Liver (tissue), 9 donors: Measurements from ENCODE around the gene TRERF1. TPM values are rescaled to one million over a fixed set of nuclear protein-coding genes. Genes with fewer than 3 reads are reported as not detected.

Experiments used
- DNase-seq: peaks from one replicate; pipeline ENCODE4 v3.0.0-alpha.2; 2017; ENCODE audit warnings: low spot score
- H3K27ac ChIP-seq, 2 donors: one replicate each; pipeline ENCODE4 v1.7.0; 2013; ENCODE audit warnings: inconsistent platforms in 2 of 2, low read length in 2 of 2, control low read depth in 1 of 2, low read depth in 1 of 2, mild to moderate bottlenecking in 1 of 2
- H3K27me3 ChIP-seq, 4 donors: one replicate each; pipeline versions ENCODE4 v1.6.1 to v1.7.0; 2013; ENCODE audit warnings: low read length in 3 of 4, inconsistent platforms in 1 of 4, mild to moderate bottlenecking in 1 of 4, moderate library complexity in 1 of 4; ENCODE audit not compliant: control insufficient read depth in 4 of 4, insufficient read depth in 4 of 4
- H3K36me3 ChIP-seq, 4 donors: one replicate each; pipeline versions ENCODE4 v1.6.1 to v1.7.0; 2013; ENCODE audit warnings: low read length in 3 of 4, mild to moderate bottlenecking in 3 of 4, low read depth in 1 of 4, moderate library complexity in 1 of 4; ENCODE audit not compliant: control insufficient read depth in 4 of 4, insufficient read depth in 3 of 4
- H3K4me1 ChIP-seq, 4 donors: one replicate each; pipeline versions ENCODE4 v1.6.1 to v1.7.0; 2013; ENCODE audit warnings: low read length in 3 of 4, mild to moderate bottlenecking in 3 of 4, moderate library complexity in 1 of 4; ENCODE audit not compliant: control insufficient read depth in 4 of 4, insufficient read depth in 4 of 4
- H3K4me3 ChIP-seq, 3 donors: one replicate each; pipeline versions ENCODE4 v1.6.1 to v1.7.0; 2013; ENCODE audit warnings: low read length in 3 of 3, control low read depth in 1 of 3, low read depth in 1 of 3, mild to moderate bottlenecking in 1 of 3
- H3K9ac ChIP-seq, 2 donors: one replicate each; pipeline ENCODE4 v1.7.0; 2013; ENCODE audit warnings: low read length in 2 of 2, mild to moderate bottlenecking in 2 of 2, moderate library complexity in 2 of 2, control low read depth in 1 of 2, low read depth in 1 of 2
- H3K9me3 ChIP-seq, 4 donors: one replicate each; pipeline versions ENCODE4 v1.6.1 to v1.7.0; 2013; ENCODE audit warnings: low read length in 3 of 4; ENCODE audit not compliant: control insufficient read depth in 4 of 4
- CTCF ChIP-seq: fragments of 150-350 bp; IDR thresholded peaks from 2 replicates; pipeline ENCODE4 v1.5.1; 2017; ENCODE audit warnings: improper control_type of control experiment, low read depth, low read length; ENCODE audit not compliant: missing input control
- EGR1 ChIP-seq, 2 donors: IDR thresholded peaks; 2 replicates each; pipeline ENCODE4 v1.6.1; 2016 to 2018; ENCODE audit warnings: antibody characterized with exemption in 2 of 2, low read depth in 2 of 2
- FOXA1 ChIP-seq: IDR thresholded peaks from 2 replicates; pipeline ENCODE4 v1.6.1; 2016; ENCODE audit warnings: antibody characterized with exemption
- FOXA2 ChIP-seq: IDR thresholded peaks from 2 replicates; pipeline ENCODE4 v1.6.1; 2016; ENCODE audit warnings: antibody characterized with exemption
- GABPA ChIP-seq, 2 donors: IDR thresholded peaks in 1 of 2; conservative IDR thresholded peaks in 1 of 2; 2 replicates each; pipeline ENCODE4 v1.6.1; 2016; ENCODE audit warnings: antibody characterized with exemption in 2 of 2, mild to moderate bottlenecking in 1 of 2, moderate library complexity in 1 of 2
- HNF4A ChIP-seq, 2 donors: conservative IDR thresholded peaks; 2 replicates each; pipeline ENCODE4 v1.6.1; 2016; ENCODE audit warnings: antibody characterized with exemption in 2 of 2, mild to moderate bottlenecking in 2 of 2
- HNF4G ChIP-seq: IDR thresholded peaks from 2 replicates; pipeline ENCODE4 v1.6.1; 2016; ENCODE audit warnings: antibody characterized with exemption
- JUND ChIP-seq, 2 donors: IDR thresholded peaks; 2 replicates each; pipeline ENCODE4 v1.6.1; 2016; ENCODE audit warnings: antibody characterized with exemption in 2 of 2
- NR2F2 ChIP-seq: IDR thresholded peaks from 2 replicates; pipeline ENCODE4 v1.6.1; 2016; ENCODE audit warnings: antibody characterized with exemption
- RAD21 ChIP-seq, 2 donors: IDR thresholded peaks; 2 replicates each; pipeline ENCODE4 v1.6.1; 2016; ENCODE audit warnings: antibody characterized with exemption in 2 of 2, mild to moderate bottlenecking in 2 of 2
- RXRA ChIP-seq, 2 donors: IDR thresholded peaks; 2 replicates each; pipeline ENCODE4 v1.6.1; 2017 to 2018; ENCODE audit warnings: antibody characterized with exemption in 2 of 2, mild to moderate bottlenecking in 1 of 2
- SP1 ChIP-seq: IDR thresholded peaks from 2 replicates; pipeline ENCODE4 v1.6.1; 2018; ENCODE audit warnings: antibody characterized with exemption, mild to moderate bottlenecking
- TAF1 ChIP-seq: conservative IDR thresholded peaks from 2 replicates; pipeline ENCODE4 v1.6.1; 2016; ENCODE audit warnings: antibody characterized with exemption, mild to moderate bottlenecking
- YY1 ChIP-seq: IDR thresholded peaks from 2 replicates; pipeline ENCODE4 v1.6.1; 2016; ENCODE audit warnings: antibody characterized with exemption, mild to moderate bottlenecking
- ZBTB33 ChIP-seq: IDR thresholded peaks from 2 replicates; pipeline ENCODE4 v1.6.1; 2016; ENCODE audit warnings: antibody characterized with exemption
- WGBS: extraction: QIAGEN DNeasy Blood & Tissue Kit; methylation state at CpG from one replicate; pipeline ENCODE4 v1.1.7; 2013; 5-methylcytosine and 5-hydroxymethylcytosine counted together
- polyA plus RNA-seq, 2 donors: library from polyadenylated mRNA; stranded (reverse) in 1 of 2; unstranded in 1 of 2; fragments of 200-250 nt in 1 of 2; fragments of >200 nt in 1 of 2; fragmentation: Nextera tagmentation in 1 of 2; extraction: Ambion mirVana in 1 of 2; gene quantifications; one replicate each; pipeline versions ENCODE4 v1.2.1 to v1.2.3, GENCODE V29; 2013 to 2015
- total RNA-seq, 2 donors: library from RNA; depleted of rRNA; stranded (reverse); fragments of >200 nt; gene quantifications; one replicate each; pipeline ENCODE4 v1.2.3, GENCODE V29; 2014
- TF ChIP-seq, protein P1 (sequence below): IDR thresholded peaks from 2 replicates; pipeline ENCODE4 v1.6.1; 2016; ENCODE audit warnings: antibody characterized with exemption
- TF ChIP-seq, protein P2 (sequence below): IDR thresholded peaks from 2 replicates; pipeline ENCODE4 v1.6.1; 2016; ENCODE audit warnings: antibody characterized with exemption
- donor health status: healthy.
- donor health status: healthy.
- donor health status: healthy.
- donor health status: healthy.
- donor health status: healthy.

Gene TRERF1
- total and polyA plus RNA-seq, 4 donors = 0.33 to 1.3 (median 0.68) TPM

- TF ChIP-seq RAD21 (IDR thresholded peaks at IDR 0.05) = no peak
- no peaks in the 10 kb centered on the region for H3K36me3 ChIP-seq
- H3K27ac ChIP-seq = no peak overlapping the region
- H3K4me3 ChIP-seq = no peak overlapping the region
- no peak overlapping the region for H3K9ac ChIP-seq
- no peak for DNase-seq
- H3K4me1 ChIP-seq = peaks cover 1 to 7% (median 3%) of the 10 kb centered on the region in 4 donors
- H3K27me3 ChIP-seq = no peaks in the 10 kb centered on the region
- H3K9me3 ChIP-seq = peaks cover 0 to 4% (median 3%) of the 10 kb centered on the region in 4 donors
- 95% methylated on average over 2 of the region's 2 CpGs for WGBS
Observed at GRCh38 chr6:42433409-42433808, 18.3 kb downstream of the TRERF1 start.

GRCh38 chr6:42431877-42432276 is 19.8 kb downstream of the TRERF1 start:
- DNase-seq = no peak
- no peak overlapping the region for H3K27ac ChIP-seq
- WGBS = 86% methylated on average over 3 of the region's 3 CpGs
- H3K9ac ChIP-seq = no peak overlapping the region
- H3K4me1 ChIP-seq = peaks cover 1 to 8% (median 3%) of the 10 kb centered on the region in 4 donors
- peaks cover 0 to 4% (median 3%) of the 10 kb centered on the region in 4 donors for H3K9me3 ChIP-seq
- no peak for TF ChIP-seq HNF4G
- TF ChIP-seq, protein P1, sequence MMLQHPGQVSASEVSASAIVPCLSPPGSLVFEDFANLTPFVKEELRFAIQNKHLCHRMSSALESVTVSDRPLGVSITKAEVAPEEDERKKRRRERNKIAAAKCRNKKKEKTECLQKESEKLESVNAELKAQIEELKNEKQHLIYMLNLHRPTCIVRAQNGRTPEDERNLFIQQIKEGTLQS = no peak
- TF ChIP-seq TAF1 = no peak
- no peak for TF ChIP-seq RXRA (IDR thresholded peaks at IDR 0.05)
- no peak for TF ChIP-seq SP1
- no peak for TF ChIP-seq JUND (IDR thresholded peaks at IDR 0.05)
- no peak for TF ChIP-seq HNF4A (conservative IDR thresholded peaks at IDR 0.05)
- TF ChIP-seq YY1 = no peak
- no peak for TF ChIP-seq FOXA2
- TF ChIP-seq, protein P2, sequence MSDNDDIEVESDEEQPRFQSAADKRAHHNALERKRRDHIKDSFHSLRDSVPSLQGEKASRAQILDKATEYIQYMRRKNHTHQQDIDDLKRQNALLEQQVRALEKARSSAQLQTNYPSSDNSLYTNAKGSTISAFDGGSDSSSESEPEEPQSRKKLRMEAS = no peak
- TF ChIP-seq EGR1 (IDR thresholded peaks at IDR 0.05; ENCODE audit: low read depth in 2 of 2) = no peak
- no peak for TF ChIP-seq RAD21 (IDR thresholded peaks at IDR 0.05)
- TF ChIP-seq CTCF = no peak
- no peak for TF ChIP-seq FOXA1
- no peaks in the 10 kb centered on the region for H3K27me3 ChIP-seq
- H3K36me3 ChIP-seq = no peaks in the 10 kb centered on the region
- no peak overlapping the region for H3K4me3 ChIP-seq

DNA sequence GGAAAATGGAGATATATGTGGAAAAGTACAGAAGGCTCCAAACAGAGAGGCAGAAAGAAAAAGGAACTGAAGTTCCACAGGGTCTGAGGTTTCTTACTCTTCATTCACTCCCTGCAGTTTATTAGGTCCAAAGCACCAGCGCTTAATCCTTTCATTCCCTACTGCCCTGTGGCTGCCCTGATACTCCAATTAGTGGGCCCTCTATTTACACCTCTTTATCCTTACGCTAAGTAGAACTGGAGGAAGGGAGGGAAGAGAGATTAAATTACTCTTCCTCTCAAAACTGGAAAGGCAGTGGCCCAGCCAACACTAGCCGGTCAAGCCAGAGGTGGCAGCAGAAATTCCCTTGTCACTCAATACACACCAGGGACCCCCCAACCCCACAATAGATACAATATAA is 20.4 kb downstream of the TRERF1 start:
- Histone ChIP-seq H3K4me1 (peaks cover 1 to 8% (median 3%) of the 10 kb centered on the region in 4 donors), H3K4me3 (no peak overlapping the region), H3K9me3 (peaks cover 0 to 4% (median 3%) of the 10 kb centered on the region in 4 donors), H3K27me3 (no peaks in the 10 kb centered on the region), H3K27ac (no peak overlapping the region), H3K9ac (no peak overlapping the region), H3K36me3 (no peaks in the 10 kb centered on the region)
- WGBS = 85% methylated on average over 3 of the region's 3 CpGs
- DNase-seq = no peak
- TF ChIP-seq RXRA (IDR thresholded peaks at IDR 0.05) (no peak), HNF4A (conservative IDR thresholded peaks at IDR 0.05) (no peak), ZBTB33 (no peak), YY1 (no peak), TAF1 (no peak), SP1 (no peak), RAD21 (IDR thresholded peaks at IDR 0.05) (no peak), GABPA (IDR thresholded peaks at IDR 0.05 in 1 of 2, conservative IDR thresholded peaks at IDR 0.05 in 1 of 2) (no peak), FOXA1 (no peak), EGR1 (IDR thresholded peaks at IDR 0.05; ENCODE audit: low read depth in 2 of 2) (no peak), NR2F2 (no peak), CTCF (no peak), FOXA2 (no peak)
- TF ChIP-seq, protein P1 = no peak
- TF ChIP-seq, protein P2 = no peak
